Dendritic cell treated with granulocyte-macrophage colony-stimulating factor and Interleukin-4, amounts not matched to agents 40 ng/mL and 50 ng/mL, for 4 days (primary cell): ENCODE measurements around the gene WDR74.

Source experiments
- H3K27ac Mint-ChIP-seq: one replicate; pipeline ENCODE4 v1.8.0; 2022; ENCODE audit warnings: mild to moderate bottlenecking, mixed read lengths
- H3K27me3 Mint-ChIP-seq: one replicate; pipeline ENCODE4 v1.8.0; 2022; ENCODE audit warnings: mild to moderate bottlenecking, mixed read lengths
- H3K36me3 Mint-ChIP-seq: one replicate; pipeline ENCODE4 v1.8.0; 2022; ENCODE audit warnings: low read depth, mixed read lengths
- H3K4me1 Mint-ChIP-seq: one replicate; pipeline ENCODE4 v1.8.0; 2022; ENCODE audit warnings: low read depth, mixed read lengths
- H3K4me3 Mint-ChIP-seq: one replicate; pipeline ENCODE4 v1.8.0; 2022; ENCODE audit warnings: mild to moderate bottlenecking, moderate library complexity, mixed read lengths
- H3K9me3 Mint-ChIP-seq: one replicate; pipeline ENCODE4 v1.8.0; 2022; ENCODE audit warnings: mixed read lengths
- intact Hi-C: fragments of 100-400 bp; cut with micrococcal nuclease; formaldehyde crosslinking; loops from one replicate; pipeline ENCODE4 v1.15.0; 2022

The WDR74 gene

GRCh38 chr11:62805076-62805892 is 34.1 kb downstream of the WDR74 start, which contains the start of gene NXF1:
TSS of gene NXF1 (minus strand) at chr11:62805440. CDS start at chr11:62805356, 84 bp downstream.
- intact Hi-C loops, result loop anchor here (2.0 kb wide), 2 partner anchors 18 to 36 kb away; partner anchors contain the start of gene TMEM179B
- Mint-ChIP-seq H3K4me1 (peaks cover 56% of the 10 kb centered on the region), H3K27ac (peak within 1 kb of the TSS; percentile 89), H3K36me3 (peaks cover 60% of the 10 kb centered on the region), H3K9me3 (no peaks in the 10 kb centered on the region), H3K27me3 (no peaks in the 10 kb centered on the region), H3K4me3 (peak within 1 kb of the TSS; percentile 83)

GRCh38 chr11:62804310-62805075 is 34.9 kb downstream of the WDR74 start:
- H3K36me3 Mint-ChIP-seq, result peaks cover 68% of the 10 kb centered on the region
- H3K27me3 Mint-ChIP-seq, result no peaks in the 10 kb centered on the region
- peak overlapping the region; percentile 89 for H3K27ac Mint-ChIP-seq
- H3K9me3 Mint-ChIP-seq, result no peaks in the 10 kb centered on the region
- H3K4me1 Mint-ChIP-seq, result peaks cover 61% of the 10 kb centered on the region
- intact Hi-C loops, result loop anchor here (2.0 kb wide), 2 partner anchors 18 to 36 kb away; partner anchors contain the start of gene TMEM179B
- H3K4me3 Mint-ChIP-seq, result peak overlapping the region; percentile 83

DNA sequence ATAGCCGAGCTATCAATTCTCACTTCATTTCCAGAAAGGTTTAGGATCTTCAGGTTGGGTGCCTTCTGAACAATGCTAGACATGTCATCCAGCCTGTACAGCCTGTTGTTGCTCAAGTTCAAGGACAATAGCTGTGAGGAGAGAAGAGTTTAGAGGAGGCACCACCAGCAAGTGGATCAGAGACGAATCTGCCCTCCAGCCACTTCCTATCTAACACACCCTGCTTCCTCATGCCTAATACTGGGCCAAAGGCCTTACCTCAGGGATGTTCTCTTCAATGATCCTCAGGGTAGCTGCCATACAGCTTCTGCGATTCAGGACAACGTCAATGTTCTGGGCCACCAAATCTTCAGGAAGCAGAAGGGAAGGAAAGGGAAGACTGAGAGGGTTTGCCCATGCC is 38.3 kb downstream of the WDR74 start:
- Mint-ChIP-seq H3K27me3 (no peaks in the 10 kb centered on the region), H3K27ac (peak overlapping the region; percentile 56), H3K36me3 (peaks cover 94% of the 10 kb centered on the region), H3K4me3 (no peak overlapping the region), H3K4me1 (peaks cover 51% of the 10 kb centered on the region), H3K9me3 (no peaks in the 10 kb centered on the region)
- intact Hi-C loops, result no loop called here

- Mint-ChIP-seq H3K4me1 (peaks cover 56% of the 10 kb centered on the region), H3K27ac (peak overlapping the region; percentile 48), H3K4me3 (no peak overlapping the region), H3K36me3 (peaks cover 99% of the 10 kb centered on the region), H3K27me3 (no peaks in the 10 kb centered on the region), H3K9me3 (no peaks in the 10 kb centered on the region)
- intact Hi-C loops, result no loop called here
Measured at GRCh38 chr11:62799486-62799885, 39.9 kb downstream of the WDR74 start.

DNA sequence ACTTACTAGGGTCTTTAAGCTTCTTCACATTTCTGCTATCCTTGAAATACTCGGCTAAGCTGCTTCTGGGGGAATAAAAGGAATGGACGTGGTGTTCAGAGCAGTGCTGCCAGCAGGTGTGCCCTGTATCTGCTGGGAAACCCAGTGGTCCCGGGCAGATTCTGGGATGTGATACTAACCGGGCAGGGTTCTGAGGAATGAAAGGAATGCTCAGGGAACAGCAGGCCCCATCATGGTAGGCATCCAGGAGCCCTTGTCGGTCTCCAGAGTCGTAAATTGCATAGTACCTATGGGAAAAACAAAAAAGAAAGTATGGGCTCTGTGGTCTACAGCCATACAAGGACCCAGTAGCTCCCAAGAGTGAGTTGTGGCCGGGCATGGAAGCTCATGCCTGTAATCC is 43.1 kb downstream of the WDR74 start:
- Mint-ChIP-seq H3K27ac (peak overlapping the region; percentile 30), H3K4me3 (no peak overlapping the region), H3K4me1 (peaks cover 38% of the 10 kb centered on the region), H3K9me3 (no peaks in the 10 kb centered on the region), H3K36me3 (peaks cover 100% of the 10 kb centered on the region), H3K27me3 (no peaks in the 10 kb centered on the region)
- intact Hi-C loops, result no loop called here

- no peaks in the 10 kb centered on the region for H3K27me3 Mint-ChIP-seq
- peaks cover 46% of the 10 kb centered on the region for H3K4me1 Mint-ChIP-seq
- H3K9me3 Mint-ChIP-seq, result no peaks in the 10 kb centered on the region
- H3K36me3 Mint-ChIP-seq, result peaks cover 100% of the 10 kb centered on the region
- no peak overlapping the region for H3K4me3 Mint-ChIP-seq
- H3K27ac Mint-ChIP-seq, result no peak overlapping the region
- intact Hi-C loops, result no loop called here
Measured at GRCh38 chr11:62794201-62794775, 45.1 kb downstream of the WDR74 start.

- intact Hi-C loops, result no loop called here
- Mint-ChIP-seq H3K36me3 (peaks cover 93% of the 10 kb centered on the region), H3K27me3 (no peaks in the 10 kb centered on the region), H3K27ac (peak overlapping the region; percentile 89), H3K4me1 (peaks cover 53% of the 10 kb centered on the region), H3K4me3 (peak overlapping the region; percentile 86), H3K9me3 (no peaks in the 10 kb centered on the region)
Measured at GRCh38 chr11:62792202-62792575, 47.2 kb downstream of the WDR74 start.

GRCh38 chr11:62791501-62792201 is 47.7 kb downstream of the WDR74 start, which contains the start of gene TMEM223:
TSS of gene TMEM223 (minus strand) at chr11:62792006. CDS start at chr11:62791994, 12 bp downstream.
- Mint-ChIP-seq H3K4me1 (peaks cover 53% of the 10 kb centered on the region), H3K4me3 (peak within 1 kb of the TSS; percentile 86), H3K27me3 (no peaks in the 10 kb centered on the region), H3K9me3 (no peaks in the 10 kb centered on the region), H3K36me3 (peaks cover 90% of the 10 kb centered on the region), H3K27ac (peak within 1 kb of the TSS; percentile 89)
- intact Hi-C loops, result no loop called here

DNA sequence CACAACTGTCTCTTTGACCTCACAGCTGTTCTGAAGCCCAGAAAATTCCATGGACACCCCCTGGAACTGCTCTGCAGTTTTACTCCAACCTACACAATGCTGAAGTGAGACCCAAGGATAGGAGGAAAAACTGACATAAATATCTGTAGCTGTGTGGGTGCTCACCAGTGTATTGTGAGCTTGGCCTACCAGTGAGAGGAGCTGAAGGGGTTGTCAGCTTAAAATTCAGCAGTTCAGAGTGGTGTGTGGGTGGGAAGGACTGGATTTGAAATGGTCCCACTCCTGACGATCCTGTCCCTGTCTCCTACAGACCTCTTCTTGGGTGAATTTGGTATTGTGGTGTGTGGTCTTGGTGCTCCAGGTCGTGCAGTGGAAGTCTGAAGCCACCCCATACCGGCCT is 49.8 kb downstream of the WDR74 start:
- intact Hi-C loops, result no loop called here
- peaks cover 83% of the 10 kb centered on the region for H3K36me3 Mint-ChIP-seq

DNA sequence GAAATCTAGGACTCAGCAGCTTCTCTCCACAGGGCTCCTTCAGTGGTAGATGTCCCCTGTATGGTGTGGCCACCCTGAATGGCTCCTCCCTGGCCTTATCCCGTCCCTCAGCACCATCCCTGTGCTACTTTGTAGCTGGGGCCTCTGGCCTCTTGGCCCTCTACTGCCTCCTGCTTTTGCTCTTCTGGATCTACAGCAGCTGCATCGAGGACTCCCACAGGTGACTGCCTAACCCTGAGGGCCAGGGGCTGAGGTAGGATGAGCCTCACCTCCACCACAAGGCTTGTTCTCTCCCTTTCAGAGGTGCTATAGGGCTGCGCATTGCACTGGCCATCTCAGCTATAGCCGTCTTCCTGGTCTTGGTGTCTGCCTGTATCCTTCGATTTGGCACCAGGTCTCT is 50.4 kb downstream of the WDR74 start:
- Mint-ChIP-seq H3K9me3 (no peaks in the 10 kb centered on the region), H3K4me1 (peaks cover 48% of the 10 kb centered on the region), H3K27ac (peak overlapping the region; percentile 61), H3K27me3 (no peaks in the 10 kb centered on the region), H3K36me3 (peaks cover 83% of the 10 kb centered on the region), H3K4me3 (peak overlapping the region; percentile 95)
- intact Hi-C loops, result no loop called here

More for the DNA sequence above, 49.8 kb downstream of the WDR74 start:
- H3K27ac Mint-ChIP-seq, result peak overlapping the region; percentile 89
- no peaks in the 10 kb centered on the region for H3K9me3 Mint-ChIP-seq
- no peaks in the 10 kb centered on the region for H3K27me3 Mint-ChIP-seq
- no peak overlapping the region for H3K4me3 Mint-ChIP-seq
- H3K4me1 Mint-ChIP-seq, result peaks cover 54% of the 10 kb centered on the region

- peaks cover 42% of the 10 kb centered on the region for H3K4me1 Mint-ChIP-seq
- H3K9me3 Mint-ChIP-seq, result no peaks in the 10 kb centered on the region
- H3K27me3 Mint-ChIP-seq, result no peaks in the 10 kb centered on the region
- intact Hi-C loops, result loop anchor here (1.0 to 2.0 kb wide), 4 partner anchors 18 to 94 kb away; partner anchors contain the start of genes NXF1, STX5 and TEX54
- peaks cover 83% of the 10 kb centered on the region for H3K36me3 Mint-ChIP-seq
- peak within 1 kb of the TSS; percentile 95 for H3K27ac Mint-ChIP-seq
- peak within 1 kb of the TSS; percentile 95 for H3K4me3 Mint-ChIP-seq
Measured at GRCh38 chr11:62787005-62787759, 52.2 kb downstream of the WDR74 start, which contains the start of gene TMEM179B. TSS of gene TMEM179B (plus strand) at chr11:62787402. CDS start at chr11:62787432, 30 bp downstream.

GRCh38 chr11:62786318-62787004 is 52.9 kb downstream of the WDR74 start:
- intact Hi-C loops, result loop anchor here (1.0 to 2.0 kb wide), 5 partner anchors 18 to 95 kb away; partner anchors contain the start of genes NXF1, STX5 and TEX54
- Mint-ChIP-seq H3K9me3 (no peaks in the 10 kb centered on the region), H3K36me3 (peaks cover 83% of the 10 kb centered on the region), H3K27ac (peak overlapping the region; percentile 95), H3K4me3 (peak overlapping the region; percentile 95), H3K4me1 (peaks cover 40% of the 10 kb centered on the region), H3K27me3 (no peaks in the 10 kb centered on the region)
